Mesothelial cell of epicardium (in vitro differentiated cells): ENCODE results near the gene SLC26A9. TPM values are rescaled to one million over a fixed set of nuclear protein-coding genes. Genes with fewer than 3 reads are reported as not detected.
A peak's percentile ranks its signal among the peaks of the same experiment; 100 is the strongest.
"Not testable (repeated sequence)": the region's sequence is repeated elsewhere in the genome, so short reads cannot be mapped to it uniquely, and the experiment has no call there.

Source experiments
- DNase-seq, 2 experiments: peaks; one replicate each; pipeline ENCODE4 v3.0.0; 2021; ENCODE audit warnings: low spot score in 2 of 2; ENCODE audit not compliant: unreplicated experiment in 2 of 2
- H3K27ac Mint-ChIP-seq: 2 replicates; pipeline ENCODE4 v1.8.0; 2021; ENCODE audit warnings: mixed read lengths
- H3K27me3 Mint-ChIP-seq: 2 replicates; pipeline ENCODE4 v1.8.0; 2021; ENCODE audit warnings: low read depth, mixed read lengths
- H3K36me3 Mint-ChIP-seq: 2 replicates; pipeline ENCODE4 v1.8.0; 2021; ENCODE audit warnings: mixed read lengths
- H3K4me1 Mint-ChIP-seq: 2 replicates; pipeline ENCODE4 v1.8.0; 2021; ENCODE audit warnings: mixed read lengths
- H3K4me3 Mint-ChIP-seq: 2 replicates; pipeline ENCODE4 v1.8.0; 2021; ENCODE audit warnings: mild to moderate bottlenecking, moderate library complexity, mixed read lengths
- H3K9me3 Mint-ChIP-seq: 2 replicates; pipeline ENCODE4 v1.8.0; 2021; ENCODE audit warnings: mixed read lengths
- CTCF ChIP-seq: fragments of 200-600 bp; sonication (generic); IDR thresholded peaks from one replicate; pipeline ENCODE4 v1.5.0; 2021; ENCODE audit warnings: antibody characterized with exemption; ENCODE audit not compliant: unreplicated experiment
- total RNA-seq: library from RNA; stranded (reverse); gene quantifications from 3 replicates; pipeline ENCODE4 v1.2.1, GENCODE V29; 2021

Gene SLC26A9
- total RNA-seq, 1 donor from 2014 or later: not detected

GRCh38 chr1:205915354-205915990, 27.8 kb downstream of the SLC26A9 start:
- H3K9me3 Mint-ChIP-seq: no peaks in the 10 kb centered on the region
- H3K27me3 Mint-ChIP-seq: peaks cover 13% of the 10 kb centered on the region
- DNase-seq: no peak
- peaks cover 18% of the 10 kb centered on the region for H3K4me1 Mint-ChIP-seq
- H3K4me3 Mint-ChIP-seq: no peak overlapping the region
- no peak overlapping the region for H3K27ac Mint-ChIP-seq
- H3K36me3 Mint-ChIP-seq: no peaks in the 10 kb centered on the region
- no peak for TF ChIP-seq CTCF

- no peaks in the 10 kb centered on the region for H3K9me3 Mint-ChIP-seq
- peak overlapping the region; percentile 12 for H3K27ac Mint-ChIP-seq
- H3K36me3 Mint-ChIP-seq: no peaks in the 10 kb centered on the region
- DNase-seq: no peak
- TF ChIP-seq CTCF: no peak
- H3K27me3 Mint-ChIP-seq: peaks cover 13% of the 10 kb centered on the region
- H3K4me3 Mint-ChIP-seq: no peak overlapping the region
- H3K4me1 Mint-ChIP-seq: peaks cover 18% of the 10 kb centered on the region
Observed at GRCh38 chr1:205914730-205915129, 28.5 kb downstream of the SLC26A9 start.

DNA sequence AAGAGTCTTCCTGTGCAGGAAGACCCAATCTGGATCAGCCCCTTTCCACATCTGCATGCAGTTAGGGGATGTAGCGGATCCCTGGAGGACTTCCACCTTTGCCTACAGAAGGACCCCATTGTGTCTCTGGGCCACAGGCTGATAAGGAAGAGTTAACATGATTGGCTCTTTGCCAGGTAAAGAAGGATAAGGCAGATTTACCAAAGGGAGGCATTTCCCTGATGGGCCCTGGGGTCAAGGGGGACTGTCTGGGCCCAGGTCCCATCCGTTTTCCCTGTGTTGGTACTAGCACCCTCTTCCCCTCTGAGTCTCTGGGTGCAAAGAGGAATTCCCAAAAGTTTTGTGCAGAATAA, 29.1 kb downstream of the SLC26A9 start:
- DNase-seq: no peak
- Mint-ChIP-seq H3K4me3 (no peak overlapping the region), H3K9me3 (no peaks in the 10 kb centered on the region), H3K36me3 (no peaks in the 10 kb centered on the region), H3K4me1 (peaks cover 18% of the 10 kb centered on the region), H3K27me3 (peaks cover 13% of the 10 kb centered on the region), H3K27ac (no peak overlapping the region)
- TF ChIP-seq CTCF: no peak

DNA sequence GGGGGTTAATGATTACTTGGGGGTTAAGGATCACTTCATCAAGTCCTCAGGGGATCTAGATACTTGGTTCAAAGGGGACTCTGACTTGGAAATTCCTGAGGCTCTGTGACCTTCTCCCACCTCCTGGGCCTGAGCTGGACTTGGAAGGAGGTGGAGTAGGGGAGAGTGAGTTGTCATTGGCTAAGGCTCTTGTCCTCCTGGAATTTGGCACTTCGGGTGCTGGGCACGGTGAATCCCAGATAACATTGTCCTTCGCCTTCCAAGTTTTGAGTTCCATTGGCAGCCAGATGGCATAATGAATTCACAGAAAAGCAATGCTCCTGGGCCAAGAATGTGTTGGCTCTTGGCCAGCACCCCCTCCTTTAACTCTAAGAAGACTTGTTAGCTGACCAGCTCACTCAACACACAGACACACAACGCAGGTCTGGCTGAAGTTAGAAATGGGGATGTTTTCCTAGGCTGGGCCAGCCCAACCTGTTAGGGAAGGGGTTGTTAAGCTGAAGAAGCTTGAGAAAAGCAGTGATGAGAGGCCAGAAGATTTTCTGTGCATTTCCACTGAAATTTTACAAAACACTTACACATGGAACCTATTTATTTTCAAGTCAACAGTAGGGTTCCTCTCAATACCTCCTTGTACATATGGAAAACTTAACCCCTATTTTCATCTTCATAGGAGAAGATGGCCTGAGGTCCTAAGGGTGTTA, 29.7 kb downstream of the SLC26A9 start:
- peaks cover 18% of the 10 kb centered on the region for H3K4me1 Mint-ChIP-seq
- no peak overlapping the region for H3K27ac Mint-ChIP-seq
- H3K9me3 Mint-ChIP-seq: no peaks in the 10 kb centered on the region
- peaks cover 13% of the 10 kb centered on the region for H3K27me3 Mint-ChIP-seq
- no peaks in the 10 kb centered on the region for H3K36me3 Mint-ChIP-seq
- no peak for TF ChIP-seq CTCF
- H3K4me3 Mint-ChIP-seq: no peak overlapping the region
- no peak for DNase-seq

- Mint-ChIP-seq H3K36me3 (peaks cover 1% of the 10 kb centered on the region), H3K27ac (no peak overlapping the region), H3K4me3 (no peak overlapping the region), H3K9me3 (peaks cover 15% of the 10 kb centered on the region), H3K4me1 (no peaks in the 10 kb centered on the region), H3K27me3 (peaks cover 11% of the 10 kb centered on the region)
- TF ChIP-seq CTCF: no peak
- no peak for DNase-seq
Observed at GRCh38 chr1:205907794-205908193, 35.5 kb downstream of the SLC26A9 start.

DNA sequence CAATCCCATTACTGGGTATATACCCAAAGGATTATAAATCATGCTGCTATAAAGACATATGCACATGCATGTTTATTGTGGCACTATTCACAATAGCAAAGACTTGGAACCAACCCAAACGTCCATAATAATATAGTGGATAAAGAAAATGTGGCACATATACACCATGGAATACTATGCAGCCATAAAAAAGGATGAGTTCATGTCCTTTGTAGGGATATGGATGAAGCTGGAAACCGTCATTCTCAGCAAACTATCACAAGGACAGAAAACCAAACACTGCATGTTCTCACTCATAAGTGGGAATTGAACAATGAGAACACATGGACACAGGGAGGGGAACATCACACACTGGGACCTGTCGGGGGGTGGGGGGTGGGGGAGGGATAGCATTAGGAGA, 38.2 kb downstream of the SLC26A9 start:
- H3K36me3 Mint-ChIP-seq: peaks cover 13% of the 10 kb centered on the region
- not testable (repeated sequence) for DNase-seq, H3K4me1 Mint-ChIP-seq, H3K4me3 Mint-ChIP-seq, H3K27me3 Mint-ChIP-seq, H3K27ac Mint-ChIP-seq
- H3K9me3 Mint-ChIP-seq: peaks cover 38% of the 10 kb centered on the region
